IMR-90 (cell line): Measurements from ENCODE around the gene CCNQ.

ENCODE experiments used
- CEBPB ChIP-seq: IDR thresholded peaks from 2 replicates; pipeline ENCODE4 v1.6.1; 2012; ENCODE audit warnings: low read depth, low read length, improper control_type of control experiment
- CHD1 ChIP-seq: IDR thresholded peaks from 2 replicates; pipeline ENCODE4 v1.6.1; 2012; ENCODE audit warnings: low read depth, low read length, improper control_type of control experiment
- CTCF ChIP-seq: conservative IDR thresholded peaks from 2 replicates; pipeline ENCODE4 v1.5.1; 2012; ENCODE audit warnings: mild to moderate bottlenecking, low read depth, low read length, improper control_type of control experiment
- ELK1 ChIP-seq: fragments of 150-350 bp; IDR thresholded peaks from 2 replicates; pipeline ENCODE4 v1.6.1; 2016; ENCODE audit warnings: low read depth, mild to moderate bottlenecking, low read length, moderate library complexity, borderline replicate concordance
- FOS ChIP-seq: fragments of 150-350 bp; IDR thresholded peaks from 2 replicates; pipeline ENCODE4 v1.6.1; 2016; ENCODE audit warnings: low read depth, low read length
- MAFK ChIP-seq: IDR thresholded peaks from 2 replicates; pipeline ENCODE4 v1.6.1; 2012; ENCODE audit warnings: low read depth, low read length, improper control_type of control experiment
- MAZ ChIP-seq: IDR thresholded peaks from 2 replicates; pipeline ENCODE4 v1.6.1; 2012; ENCODE audit warnings: low read depth, mild to moderate bottlenecking, low read length, improper control_type of control experiment, moderate library complexity, borderline replicate concordance
- MXI1 ChIP-seq: IDR thresholded peaks from 2 replicates; pipeline ENCODE4 v1.6.1; 2012; ENCODE audit warnings: low read depth, mild to moderate bottlenecking, low read length, moderate library complexity, borderline replicate concordance
- POLR2A ChIP-seq: IDR thresholded peaks from 2 replicates; pipeline ENCODE4 v1.6.1; 2012; ENCODE audit warnings: mild to moderate bottlenecking, low read depth, low read length
- RAD21 ChIP-seq: IDR thresholded peaks from 2 replicates; pipeline ENCODE4 v1.6.1; 2012; ENCODE audit warnings: low read length, improper control_type of control experiment
- RCOR1 ChIP-seq: IDR thresholded peaks from 2 replicates; pipeline ENCODE4 v1.6.1; 2012; ENCODE audit warnings: mild to moderate bottlenecking, low read length, improper control_type of control experiment; ENCODE audit not compliant: insufficient replicate concordance
- RFX5 ChIP-seq: IDR thresholded peaks from 2 replicates; pipeline ENCODE4 v1.8.0; 2012; ENCODE audit warnings: low read depth, mild to moderate bottlenecking, low read length, moderate library complexity
- SMC3 ChIP-seq: fragments of 150-350 bp; IDR thresholded peaks from 2 replicates; pipeline ENCODE4 v1.6.1; 2016; ENCODE audit warnings: low read depth, mild to moderate bottlenecking, antibody characterized with exemption, low read length, moderate library complexity
- USF2 ChIP-seq: fragments of 150-350 bp; IDR thresholded peaks from 2 replicates; pipeline ENCODE4 v1.6.1; 2017; ENCODE audit warnings: mild to moderate bottlenecking, antibody characterized with exemption, low read length, low read depth

- no peak for TF ChIP-seq POLR2A
- TF ChIP-seq CTCF: no peak
- no peak for TF ChIP-seq MXI1
- TF ChIP-seq RAD21: no peak
- no peak for TF ChIP-seq USF2
- no peak for TF ChIP-seq ELK1
- TF ChIP-seq FOS: no peak
- no peak for TF ChIP-seq RCOR1
- no peak for TF ChIP-seq MAZ
- no peak for TF ChIP-seq SMC3
- no peak for TF ChIP-seq CEBPB
- no peak for TF ChIP-seq MAFK
- no peak for TF ChIP-seq CHD1
- no peak for TF ChIP-seq RFX5
Measured at GRCh38 chrX:153628665-153629064, 29.7 kb upstream of the CCNQ start.
